Activated CD8-positive, alpha-beta memory T cell treated with anti-CD3 and anti-CD28 coated beads for 1 hour (primary cell): ENCODE measurements around the gene RPF1.
A peak's percentile ranks its signal among the peaks of the same experiment; 100 is the strongest.
"Not testable (repeated sequence)": the region's sequence is repeated elsewhere in the genome, so short reads cannot be mapped to it uniquely, and the experiment has no call there.

Experiments used
- DNase-seq, 2 donors: peaks; one replicate each; pipeline ENCODE4 v3.0.0-alpha.2; 2020; ENCODE audit warnings: low read depth in 1 of 2; ENCODE audit errors: extremely low read depth in 1 of 2

Gene RPF1, protein sequence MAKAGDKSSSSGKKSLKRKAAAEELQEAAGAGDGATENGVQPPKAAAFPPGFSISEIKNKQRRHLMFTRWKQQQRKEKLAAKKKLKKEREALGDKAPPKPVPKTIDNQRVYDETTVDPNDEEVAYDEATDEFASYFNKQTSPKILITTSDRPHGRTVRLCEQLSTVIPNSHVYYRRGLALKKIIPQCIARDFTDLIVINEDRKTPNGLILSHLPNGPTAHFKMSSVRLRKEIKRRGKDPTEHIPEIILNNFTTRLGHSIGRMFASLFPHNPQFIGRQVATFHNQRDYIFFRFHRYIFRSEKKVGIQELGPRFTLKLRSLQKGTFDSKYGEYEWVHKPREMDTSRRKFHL

GRCh38 chr1:84478876-84479868 is at the start of gene RPF1:
TSS of gene RPF1 (plus strand) at chr1:84479266. CDS start at chr1:84479282, 16 bp downstream.
- peak; percentile 59 to 64 for DNase-seq

DNA sequence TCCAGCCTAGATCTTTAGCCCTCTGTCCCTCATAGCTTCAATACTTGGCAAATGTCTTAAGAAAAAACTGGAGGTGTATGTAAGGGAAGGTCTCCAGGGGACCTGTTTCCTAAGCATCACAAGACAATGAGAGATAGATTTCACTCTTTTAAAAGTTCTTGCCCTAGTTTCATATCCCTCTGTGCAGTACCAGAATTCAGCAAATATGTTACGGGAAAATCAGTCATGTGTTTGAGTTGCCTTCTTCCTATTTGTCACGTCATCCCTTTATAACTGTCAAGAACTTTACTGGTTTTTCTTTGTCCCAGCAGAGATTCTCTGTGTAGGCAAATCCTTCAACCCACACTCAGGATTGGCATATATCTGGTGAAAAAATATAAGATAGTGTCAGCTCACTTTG is 48.5 kb upstream of the RPF1 start:
- DNase-seq, result no peak

GRCh38 chr1:84433258-84434080 is 45.6 kb upstream of the RPF1 start:
- peak in 1 of 2 donors; percentile 22 for DNase-seq

DNA sequence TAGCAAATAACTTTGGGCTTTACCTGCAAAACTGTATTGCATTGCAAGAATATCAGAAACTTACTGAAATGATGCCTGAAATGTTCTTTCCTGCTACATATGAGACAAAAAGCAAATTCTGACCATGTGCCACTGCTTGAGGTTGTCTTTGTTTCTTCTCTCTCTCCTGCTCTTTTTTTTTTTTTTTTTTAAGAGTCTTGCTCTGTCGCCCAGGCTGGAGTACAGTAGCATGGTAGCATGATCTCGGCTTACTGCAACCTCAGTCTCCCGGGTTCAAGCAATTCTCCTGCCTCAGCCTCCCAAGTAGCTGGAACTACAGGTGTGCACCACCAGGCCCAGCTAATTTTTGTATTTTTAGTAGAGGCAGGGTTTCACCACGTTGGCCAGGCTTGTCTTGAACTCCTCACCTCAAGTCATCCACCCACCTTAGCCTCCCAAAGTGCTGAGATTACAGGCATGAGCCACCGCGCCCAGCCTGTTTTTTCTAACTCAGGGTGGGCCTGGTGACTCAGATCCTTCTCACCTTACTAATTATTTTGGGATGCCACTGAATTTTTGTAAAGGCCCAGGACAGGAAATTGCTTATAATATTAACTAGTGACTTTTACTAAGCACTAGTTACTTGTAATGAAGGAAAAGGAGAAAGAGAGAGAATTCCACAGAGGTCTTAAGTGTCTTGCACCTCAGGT is 44.8 kb upstream of the RPF1 start:
- no peak for DNase-seq

GRCh38 chr1:84434801-84435549 is 44.1 kb upstream of the RPF1 start:
- no peak for DNase-seq

- no peak for DNase-seq
These were observed 42.0 kb upstream of the RPF1 start for GRCh38 chr1:84436876-84437655.

DNA sequence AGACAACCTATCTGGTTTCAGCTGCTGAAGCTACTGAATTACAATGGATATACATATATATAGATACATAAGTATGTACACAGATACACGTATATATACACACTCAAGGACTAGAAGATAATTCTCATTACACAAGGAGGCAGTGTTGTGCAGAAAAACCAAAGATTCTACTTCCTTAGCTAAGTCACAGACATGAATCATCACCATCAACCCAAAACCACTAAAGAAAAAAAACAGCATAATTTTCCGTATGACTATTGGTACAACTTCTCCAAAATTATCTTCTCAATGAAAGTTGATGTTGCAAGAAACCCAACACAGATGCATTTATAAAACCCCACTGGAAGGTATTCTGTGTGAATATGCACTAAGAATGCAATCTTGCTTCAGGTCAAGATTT is 36.8 kb upstream of the RPF1 start:
- DNase-seq, result no peak

DNA sequence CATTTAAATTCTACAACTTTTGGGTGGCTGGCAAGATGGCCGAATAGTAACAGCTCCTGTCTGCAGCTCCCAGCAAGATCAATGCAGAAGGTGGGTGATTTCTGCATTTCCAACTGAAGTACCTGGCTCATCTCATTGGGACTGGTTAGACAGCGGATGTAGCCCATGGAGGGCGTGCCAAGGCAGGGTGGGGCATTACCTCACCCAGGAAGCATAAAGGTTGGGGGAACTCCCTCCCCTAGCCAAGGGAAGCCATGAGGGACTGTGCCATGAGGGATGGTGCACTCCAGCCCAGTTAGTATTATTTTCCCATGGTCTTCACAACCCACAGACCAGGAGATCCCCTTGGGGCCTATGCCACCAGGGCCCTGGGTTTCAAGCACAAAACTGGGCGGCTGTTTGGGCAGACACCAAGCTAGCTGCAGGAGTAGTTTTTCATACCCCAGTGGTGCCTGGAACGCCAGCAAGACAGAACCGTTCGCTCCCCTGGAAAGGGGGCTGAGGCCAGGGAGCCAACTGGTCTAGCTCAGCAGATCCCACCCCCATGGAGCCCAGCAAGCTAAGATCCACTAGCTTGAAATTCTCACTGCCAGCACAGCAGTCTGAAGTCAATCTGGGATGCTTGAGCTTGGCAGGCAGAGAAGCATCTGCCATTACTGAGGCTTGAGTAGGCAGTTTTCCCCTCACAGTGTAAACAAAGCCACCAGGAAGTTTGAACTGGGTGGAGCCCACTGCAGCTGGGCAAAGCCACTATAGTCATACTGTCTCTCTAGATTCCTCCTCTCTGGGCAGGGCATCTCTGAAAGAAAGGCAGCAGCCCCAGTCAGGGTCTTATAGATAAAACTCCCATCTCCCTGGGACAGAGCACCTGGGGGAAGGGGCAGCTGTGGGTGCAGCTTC is 36.1 kb upstream of the RPF1 start:
- DNase-seq, result not testable (repeated sequence)

- DNase-seq, result not testable (repeated sequence)
These were observed 30.4 kb upstream of the RPF1 start for GRCh38 chr1:84448704-84449103.

GRCh38 chr1:84450910-84451309 is 28.2 kb upstream of the RPF1 start:
- no peak for DNase-seq

GRCh38 chr1:84452436-84452835 is 26.6 kb upstream of the RPF1 start:
- no peak for DNase-seq

DNA sequence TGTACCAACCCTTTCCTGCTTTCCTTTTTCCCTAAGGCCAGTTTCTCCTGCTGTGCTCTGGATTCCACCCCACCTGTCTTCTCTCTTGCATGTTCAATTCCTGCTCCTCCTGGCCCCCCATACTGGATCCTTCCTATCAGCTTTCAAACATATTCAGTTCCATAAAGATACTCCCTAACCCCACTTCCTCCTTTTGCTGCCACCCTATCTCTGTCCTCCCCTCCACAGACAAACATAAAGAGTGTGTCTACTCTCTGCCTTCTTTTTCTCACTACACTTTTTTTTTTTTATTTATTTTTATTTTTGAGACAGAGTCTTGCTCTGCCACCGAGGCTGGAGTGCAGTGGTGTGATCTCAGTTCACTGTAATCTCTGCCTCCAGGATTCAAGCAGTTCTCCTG is 16.9 kb upstream of the RPF1 start:
- DNase-seq, result no peak

- DNase-seq, result no peak
These were observed 11.8 kb upstream of the RPF1 start for GRCh38 chr1:84467298-84467697.

GRCh38 chr1:84476225-84476624 is 2.8 kb upstream of the RPF1 start:
- no peak for DNase-seq

DNA sequence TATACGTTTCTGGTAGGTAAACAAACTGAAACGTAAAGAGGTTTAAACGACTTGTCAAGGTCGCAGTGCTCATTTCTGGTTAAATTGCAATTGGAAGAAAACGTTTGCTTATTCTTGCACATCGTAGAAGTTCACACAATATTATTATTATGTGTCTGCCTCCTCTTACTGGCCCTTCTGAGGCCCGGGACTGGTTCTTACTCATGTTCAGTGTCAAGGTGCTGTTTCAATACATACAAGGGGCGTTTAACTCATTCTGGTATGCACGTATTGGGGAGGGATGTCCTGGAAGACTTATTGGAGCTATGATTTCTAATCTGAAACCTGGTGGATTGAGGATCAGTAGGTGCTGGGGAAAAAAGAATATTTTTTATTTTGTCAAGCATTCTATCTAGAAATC is 932 bp downstream of the RPF1 start:
- DNase-seq, result no peak

- no peak for DNase-seq
These were observed 1.6 kb downstream of the RPF1 start for GRCh38 chr1:84480650-84481049.

DNA sequence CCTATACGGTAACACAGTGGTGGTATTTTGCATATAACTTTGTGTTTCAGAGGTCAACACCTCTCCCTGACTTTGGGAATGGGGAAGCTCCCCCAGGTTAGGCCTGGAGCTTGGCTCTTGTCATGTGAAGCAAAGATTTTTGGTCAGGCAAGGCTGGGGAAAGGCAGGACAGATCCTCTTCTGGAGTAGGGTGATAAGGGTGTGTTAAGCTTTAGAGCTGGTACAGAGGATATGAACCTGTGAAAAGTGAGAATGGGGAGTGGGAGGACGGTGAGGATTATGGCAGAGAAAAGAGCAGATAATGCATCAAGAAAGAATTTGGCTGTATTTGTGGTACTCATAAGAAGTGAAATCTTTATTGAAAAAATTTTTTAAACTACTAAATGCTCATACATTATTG is 2.3 kb downstream of the RPF1 start:
- DNase-seq, result no peak

GRCh38 chr1:84488107-84488506 is 9.0 kb downstream of the RPF1 start:
- no peak for DNase-seq
